Stromal cell of bone marrow (primary cell): ENCODE measurements around the gene STX1B.
A peak's percentile ranks its signal among the peaks of the same experiment; 100 is the strongest.
"Not testable (repeated sequence)": the region's sequence is repeated elsewhere in the genome, so short reads cannot be mapped to it uniquely, and the experiment has no call there.

ENCODE experiments used
- DNase-seq: peaks from one replicate; pipeline ENCODE4 v3.0.0-alpha.2; 2012; ENCODE audit warnings: low read depth

The STX1B gene

GRCh38 chr16:31010585-31011325 is at the start of gene STX1B:
TSS of gene STX1B (minus strand) at chr16:31010638. CDS start at chr16:31010396, 242 bp downstream.
- no peak for DNase-seq

DNA sequence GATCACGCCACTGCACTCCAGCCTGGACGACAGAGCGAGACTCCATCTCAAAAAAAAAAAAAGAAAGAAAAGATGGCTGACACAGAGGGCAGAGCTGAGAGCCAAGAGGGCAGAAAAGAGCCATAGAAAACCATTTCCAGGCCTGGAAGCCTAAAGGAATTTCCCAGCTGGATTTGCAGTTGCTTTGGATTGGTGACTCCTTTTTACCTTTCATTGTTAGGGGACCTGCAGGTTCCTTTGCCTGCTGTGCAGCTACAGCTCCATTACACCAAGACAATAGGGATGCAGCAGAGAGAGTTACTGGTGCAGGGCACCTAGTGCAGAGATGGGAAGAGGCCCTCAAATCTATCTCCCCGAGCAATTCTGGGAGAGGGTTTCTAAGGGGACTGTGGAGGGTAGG is 45.2 kb upstream of the STX1B start:
- DNase-seq, result no peak

- DNase-seq, result peak; percentile 97
Observed at GRCh38 chr16:31052114-31052513, 41.7 kb upstream of the STX1B start.

DNA sequence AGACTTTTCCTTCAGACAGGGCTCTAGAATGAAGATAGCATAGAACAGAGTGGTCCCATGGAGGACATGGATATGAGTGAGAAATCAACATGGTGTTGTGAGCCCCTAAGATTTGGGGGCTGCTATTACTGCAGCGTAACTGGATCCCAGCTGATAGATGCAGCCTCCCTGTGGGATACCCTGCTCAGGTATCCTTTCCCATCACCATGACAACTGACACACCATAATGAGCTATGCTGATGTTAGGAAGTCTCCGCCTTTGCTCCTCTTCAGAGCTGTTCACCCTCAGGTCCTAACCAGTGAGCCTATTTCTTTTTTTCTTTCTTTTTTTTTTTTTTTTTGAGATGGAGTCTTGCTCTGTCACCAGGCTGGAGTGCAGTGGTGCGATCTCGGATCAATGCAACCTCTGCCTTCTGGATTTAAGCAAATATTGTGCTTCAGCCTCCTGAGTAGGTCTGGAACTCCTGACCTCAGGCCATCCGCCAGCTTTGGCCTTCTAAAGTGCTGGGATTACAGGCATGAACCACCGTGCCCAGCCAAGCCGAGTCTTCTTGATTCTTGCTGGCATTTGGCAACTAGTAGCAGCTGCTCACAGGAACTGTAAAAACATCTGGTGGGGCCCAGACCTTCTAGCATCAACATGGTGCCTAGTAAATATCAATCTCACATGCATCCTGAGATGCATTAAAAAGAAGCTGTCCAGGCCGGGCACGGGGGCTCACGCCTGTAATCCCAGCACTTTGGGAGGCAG is 40.0 kb upstream of the STX1B start:
- DNase-seq, result no peak

GRCh38 chr16:31043898-31044481 is 33.6 kb upstream of the STX1B start:
- no peak for DNase-seq

GRCh38 chr16:31043352-31043751 is 32.9 kb upstream of the STX1B start:
- no peak for DNase-seq

GRCh38 chr16:31042866-31043265 is 32.4 kb upstream of the STX1B start:
- no peak for DNase-seq

GRCh38 chr16:31038993-31039392 is 28.6 kb upstream of the STX1B start:
- DNase-seq, result no peak

DNA sequence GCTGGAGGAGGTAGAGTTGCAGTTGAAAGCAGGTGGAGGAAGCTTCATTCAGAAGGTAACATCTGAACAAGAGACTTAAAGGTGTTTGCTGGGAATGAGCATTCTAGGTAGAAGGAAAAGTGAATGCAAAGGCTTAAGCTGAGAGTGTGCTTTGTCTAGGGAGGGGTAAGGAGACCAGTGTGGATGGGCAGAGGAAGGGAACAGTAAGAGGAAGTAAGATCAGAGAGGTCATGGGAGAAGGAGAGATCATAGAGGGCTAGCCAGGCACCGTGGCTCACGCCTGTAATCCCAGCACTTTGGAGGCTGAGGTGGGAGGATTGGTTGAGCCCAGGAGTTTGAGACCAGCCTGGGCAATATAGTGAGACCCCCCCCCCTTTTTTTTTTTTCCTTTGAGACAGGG is 26.3 kb upstream of the STX1B start:
- DNase-seq, result no peak

DNA sequence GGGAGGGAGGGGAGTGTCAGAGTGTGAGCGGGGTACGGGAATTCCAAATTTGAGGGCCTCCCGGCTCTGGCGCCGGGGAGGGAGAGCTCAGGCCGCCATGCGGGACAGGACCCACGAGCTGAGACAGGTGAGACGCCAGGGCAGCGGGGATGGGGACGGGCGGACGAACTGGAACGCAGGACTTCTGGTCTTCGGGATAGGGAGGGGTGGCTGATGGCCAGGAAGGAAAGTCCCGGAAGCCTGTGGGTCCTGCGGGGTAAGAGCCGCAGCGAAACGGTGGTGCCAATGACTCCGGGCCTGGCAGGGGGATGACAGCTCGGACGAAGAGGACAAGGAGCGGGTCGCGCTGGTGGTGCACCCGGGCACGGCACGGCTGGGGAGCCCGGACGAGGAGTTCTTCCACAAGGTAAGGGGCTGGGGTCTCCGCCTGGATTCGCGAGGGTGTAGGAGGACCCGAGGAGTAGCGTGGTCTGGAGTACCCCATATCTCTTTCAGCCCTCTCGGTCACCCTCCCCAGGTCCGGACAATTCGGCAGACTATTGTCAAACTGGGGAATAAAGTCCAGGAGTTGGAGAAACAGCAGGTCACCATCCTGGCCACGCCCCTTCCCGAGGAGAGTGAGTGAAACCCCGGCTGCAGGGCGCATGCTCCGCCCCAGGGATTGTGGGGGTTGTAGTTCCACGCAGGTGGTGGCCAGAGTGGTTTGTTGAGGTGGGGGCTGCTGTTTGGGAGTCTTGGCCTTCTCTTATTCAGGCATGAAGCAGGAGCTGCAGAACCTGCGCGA is 23.5 kb upstream of the STX1B start:
- DNase-seq, result peak; percentile 75

DNA sequence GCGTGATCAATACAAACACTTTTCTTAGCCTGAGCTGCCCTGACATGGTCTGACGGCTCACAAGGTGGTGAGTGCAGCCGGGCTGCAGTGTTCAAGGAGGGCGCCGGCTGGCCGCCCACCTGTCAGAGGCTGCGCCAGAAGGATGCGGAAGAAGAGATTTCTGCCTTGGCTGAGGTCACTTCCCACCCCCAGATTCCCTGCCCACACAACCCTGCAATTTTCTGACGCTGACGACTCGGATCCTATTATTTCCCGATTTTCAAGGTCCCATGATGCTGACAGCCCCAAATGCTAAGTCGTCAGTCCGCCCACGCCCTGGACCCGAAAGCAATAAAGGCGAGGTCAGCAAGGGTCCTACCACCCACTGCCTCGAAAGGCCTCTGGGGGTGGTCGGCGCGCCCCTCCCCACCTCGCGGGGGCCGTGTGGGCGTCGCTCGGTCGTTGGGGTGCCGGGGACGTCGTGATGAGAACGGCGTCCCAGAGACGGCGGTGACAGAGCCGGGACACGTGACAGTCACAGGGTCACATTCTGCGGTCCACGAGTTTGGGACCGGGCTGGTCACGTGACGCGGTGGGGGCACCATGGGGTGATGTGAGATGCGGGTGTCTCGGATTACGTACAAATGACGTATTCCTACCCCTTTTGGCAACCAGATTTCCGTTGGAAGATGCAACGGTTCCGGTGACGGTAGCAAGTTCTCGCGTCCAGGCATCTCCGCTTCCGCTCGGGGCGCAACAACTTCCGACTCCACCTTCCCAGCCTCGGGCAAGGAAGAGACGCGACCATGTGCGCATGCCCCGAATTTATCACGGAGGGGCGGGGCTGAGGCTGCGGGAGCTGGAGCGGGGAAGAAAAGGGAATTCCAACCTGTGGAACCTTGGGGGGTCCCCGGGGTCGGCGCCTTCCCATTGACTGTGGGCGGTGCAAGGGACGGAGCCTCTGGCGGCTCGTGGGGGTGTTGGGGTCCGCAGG is 22.6 kb upstream of the STX1B start, which contains the start of gene STX4:
Gene STX4 (plus strand): TSS at position 823 of the 973 bp plus-strand sequence. CDS start 248 bp downstream, outside the sequence.
- DNase-seq, result peak; percentile 96

DNA sequence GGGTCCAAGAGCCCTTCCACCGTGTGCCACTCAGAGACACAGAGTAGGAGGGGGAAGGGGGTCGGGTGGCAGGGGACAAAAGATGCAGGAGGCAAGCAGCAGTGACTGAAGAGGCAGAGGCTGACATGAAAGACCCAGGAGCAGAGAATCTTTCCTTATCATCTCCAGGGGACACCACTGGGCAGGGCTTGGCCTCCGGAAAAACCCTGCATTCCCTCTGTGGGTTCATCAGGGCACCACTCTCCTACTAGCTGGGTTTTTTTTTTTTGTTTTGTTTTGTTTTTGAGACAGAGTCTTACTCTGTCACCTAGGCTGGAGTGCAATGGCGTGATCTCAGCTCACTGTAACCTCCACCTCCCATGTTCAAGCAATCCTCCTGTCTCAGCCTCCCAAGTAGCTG is 20.8 kb upstream of the STX1B start:
- no peak for DNase-seq

DNA sequence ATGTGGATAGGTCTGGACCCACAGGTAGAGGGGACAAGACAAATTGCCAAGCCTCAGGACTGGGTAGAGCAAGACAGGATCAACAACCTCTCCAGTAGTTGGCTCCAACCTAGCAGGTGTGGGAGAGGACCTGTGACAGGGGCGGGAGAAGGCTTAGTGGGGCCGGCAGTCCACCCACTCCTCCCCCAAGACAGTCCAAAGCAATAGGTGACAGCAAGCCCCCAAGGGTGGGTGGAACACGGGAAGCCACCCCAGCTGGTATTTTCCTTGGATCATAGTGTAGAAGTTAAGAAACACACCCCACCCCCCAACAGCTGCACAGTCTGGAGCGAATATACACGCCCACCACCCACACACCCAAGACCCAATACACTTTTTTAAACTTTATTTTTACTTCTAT is 18.8 kb upstream of the STX1B start:
- no peak for DNase-seq

GRCh38 chr16:31025339-31025738 is 14.9 kb upstream of the STX1B start:
- no peak for DNase-seq

DNA sequence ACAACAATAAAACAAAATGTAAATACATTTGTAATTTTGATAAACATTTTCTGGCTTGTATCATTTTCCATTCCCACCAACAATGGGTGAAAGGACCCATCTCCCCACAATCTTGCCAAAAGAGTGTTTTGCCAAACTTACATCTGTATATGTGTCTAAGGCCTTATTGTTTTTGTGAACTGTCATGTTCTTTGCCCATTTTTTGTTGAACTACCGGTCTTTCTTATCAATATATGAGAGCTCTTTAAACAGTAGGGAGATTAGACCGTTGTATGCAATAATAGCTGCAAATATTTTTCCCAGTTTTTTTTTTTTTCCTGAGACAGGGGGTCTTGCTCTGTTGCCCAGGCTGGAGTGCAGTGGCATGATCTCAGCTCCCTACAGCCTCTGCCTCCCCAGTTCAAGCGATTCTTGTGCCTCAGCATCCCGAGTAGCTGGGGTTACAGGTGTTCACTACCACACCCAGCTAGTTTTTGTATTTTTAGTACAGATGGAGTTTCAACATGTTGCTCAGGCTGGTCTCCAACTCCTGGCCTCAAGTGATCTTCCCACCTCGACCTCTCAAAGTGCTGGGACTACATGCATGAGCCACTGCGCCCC is 13.3 kb upstream of the STX1B start:
- no peak for DNase-seq

DNA sequence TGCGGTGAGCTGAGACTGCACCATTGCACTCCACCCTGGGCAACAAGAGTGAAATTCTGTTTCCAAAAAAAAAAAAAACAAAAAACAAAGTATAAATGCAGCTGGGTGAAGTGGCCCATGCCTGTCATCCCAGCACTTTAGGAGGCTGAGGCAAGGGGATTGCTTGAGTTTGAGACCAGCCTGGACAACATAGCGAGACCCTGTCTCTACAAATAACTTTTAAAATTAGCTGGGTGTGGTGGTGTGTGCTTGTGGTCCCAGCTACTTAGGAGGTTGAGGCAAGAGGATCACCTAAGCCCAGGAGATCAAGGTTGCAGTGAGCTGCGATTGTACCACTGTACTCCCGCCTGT is 12.8 kb upstream of the STX1B start:
- DNase-seq, result no peak

DNA sequence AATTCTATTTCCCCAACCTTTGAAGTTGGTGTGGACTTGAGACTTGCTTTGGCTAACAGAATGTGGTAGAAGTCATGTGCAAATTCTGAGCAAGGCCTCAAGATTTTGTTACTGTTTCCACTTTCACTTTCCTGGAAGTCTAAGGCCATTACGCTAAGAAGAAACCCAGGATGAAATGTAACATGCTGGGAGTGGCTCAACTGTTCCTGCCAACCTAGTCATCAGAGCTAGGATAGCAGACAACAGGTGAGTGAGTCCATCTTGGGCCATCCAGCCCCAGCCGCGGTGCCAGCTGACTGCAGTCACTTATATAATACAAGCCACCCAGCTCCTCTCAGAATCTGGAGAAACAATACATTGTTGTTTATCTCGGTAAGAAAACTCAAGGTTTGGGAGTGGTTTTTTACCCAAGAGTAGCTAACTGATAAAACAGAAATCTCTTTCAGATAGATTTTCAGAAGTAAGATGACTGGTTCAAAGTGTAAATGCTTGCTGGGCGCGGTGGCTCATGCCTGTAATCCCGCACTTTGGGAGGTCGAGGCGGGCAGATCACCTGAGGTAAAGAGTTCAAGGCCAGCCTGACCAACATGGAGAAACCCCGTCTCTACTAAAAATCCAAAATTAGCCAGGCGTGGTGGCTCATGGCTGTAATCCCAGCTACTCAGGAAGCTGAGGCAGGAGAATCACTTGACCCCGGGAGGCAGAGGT is 12.3 kb upstream of the STX1B start:
- DNase-seq, result no peak

DNA sequence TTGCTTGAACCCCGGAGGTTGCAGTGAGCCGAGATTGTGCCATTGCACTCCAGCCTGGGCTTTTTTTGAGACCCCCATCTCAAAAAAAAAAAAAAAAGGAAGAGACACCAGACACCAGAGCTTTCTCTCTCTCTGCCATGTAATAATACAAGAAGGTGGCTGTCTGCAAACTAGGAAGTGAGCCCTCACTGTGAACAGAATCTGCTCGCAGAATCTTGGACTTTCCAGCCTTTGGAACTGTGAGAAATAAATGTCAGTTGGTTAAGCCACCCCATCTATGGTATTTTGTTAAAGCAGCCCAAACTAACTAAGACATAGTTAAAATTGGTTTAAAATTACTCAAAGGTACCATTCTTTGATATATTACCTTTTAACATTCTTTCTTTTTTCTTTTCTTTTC is 10.1 kb upstream of the STX1B start:
- no peak for DNase-seq

- DNase-seq, result not testable (repeated sequence)
Observed at GRCh38 chr16:31017756-31018155, 7.3 kb upstream of the STX1B start.

- no peak for DNase-seq
Observed at GRCh38 chr16:31016018-31016417, 5.6 kb upstream of the STX1B start.
